AG10803 (cell line): Measurements from ENCODE around the gene ADAMTS15.
A peak's percentile ranks its signal among the peaks of the same experiment; 100 is the strongest.

ENCODE experiments used
- DNase-seq: peaks from one replicate; pipeline ENCODE4 v3.0.0; 2010; ENCODE audit warnings: low read depth
- H3K4me3 ChIP-seq: 2 replicates; pipeline ENCODE4 v1.5.1; 2011; ENCODE audit warnings: mild to moderate bottlenecking, low read length, control low read depth
- CTCF ChIP-seq: conservative IDR thresholded peaks from 2 replicates; pipeline ENCODE4 v1.5.1; 2011; ENCODE audit warnings: mild to moderate bottlenecking, low read length, control low read depth, inconsistent platforms

The ADAMTS15 gene

GRCh38 chr11:130418210-130418609 lies 30.2 kb upstream of the ADAMTS15 start:
- no peak for DNase-seq
- no peak for TF ChIP-seq CTCF
- no peak overlapping the region for H3K4me3 ChIP-seq

GRCh38 chr11:130418756-130419155 lies 29.7 kb upstream of the ADAMTS15 start:
- H3K4me3 ChIP-seq = no peak overlapping the region

GRCh38 chr11:130420478-130421198 lies 27.8 kb upstream of the ADAMTS15 start:
- no peak for DNase-seq
- H3K4me3 ChIP-seq = no peak overlapping the region
- TF ChIP-seq CTCF = no peak

More at GRCh38 chr11:130418756-130419155, 29.7 kb upstream of the ADAMTS15 start:
- TF ChIP-seq CTCF = no peak
- peak; percentile 80 for DNase-seq

GRCh38 chr11:130421199-130421585 lies 27.3 kb upstream of the ADAMTS15 start:
- DNase-seq = no peak
- TF ChIP-seq CTCF = no peak
- H3K4me3 ChIP-seq = no peak overlapping the region

- no peak overlapping the region for H3K4me3 ChIP-seq
Observed at GRCh38 chr11:130421697-130422096, 26.7 kb upstream of the ADAMTS15 start.

GRCh38 chr11:130422251-130422995 lies 26.0 kb upstream of the ADAMTS15 start:
- TF ChIP-seq CTCF = no peak
- DNase-seq = no peak
- no peak overlapping the region for H3K4me3 ChIP-seq

More at GRCh38 chr11:130421697-130422096, 26.7 kb upstream of the ADAMTS15 start:
- no peak for TF ChIP-seq CTCF
- DNase-seq = no peak
